ENCODE data around the gene WNT2B.

WNT2B gene

DNA sequence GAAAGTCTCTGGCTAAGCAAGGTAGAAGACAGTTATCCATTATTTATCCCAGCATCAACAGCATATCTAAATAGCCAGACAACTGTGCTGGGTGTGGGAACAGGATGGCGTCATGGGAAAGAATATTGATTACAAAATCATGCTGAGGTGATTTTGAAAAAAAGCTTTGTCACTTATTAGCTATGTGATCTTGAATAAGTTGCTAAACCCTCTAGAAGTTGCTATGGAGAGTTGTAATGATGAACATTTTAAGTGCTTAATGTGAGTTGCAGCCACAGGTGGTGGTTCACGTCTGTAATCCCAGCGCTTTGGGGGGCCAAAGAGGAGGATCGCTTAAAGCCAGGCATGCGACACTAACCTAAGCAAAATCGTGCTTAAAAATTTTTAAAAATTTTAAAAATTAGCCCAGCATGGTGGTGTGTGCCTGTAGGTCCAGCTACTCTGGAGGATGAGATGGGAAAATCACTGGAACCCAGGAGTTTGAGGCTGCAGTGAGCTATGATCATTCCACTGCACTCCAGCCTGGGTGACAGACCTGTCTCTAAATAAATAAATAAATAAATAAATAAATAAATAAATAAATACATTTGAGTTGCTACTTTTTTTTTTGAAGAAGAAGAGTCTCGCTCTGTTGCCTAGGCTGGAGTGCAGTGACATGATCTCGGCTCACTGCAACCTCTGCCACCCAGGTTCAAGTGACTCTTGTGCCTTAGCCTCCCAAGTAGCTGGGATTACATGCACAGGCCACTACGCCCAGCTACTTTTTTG, 33.6 kb downstream of the WNT2B start:
- WGBS (ENCODE audit: insufficient coverage): 100% methylated on average over 2 of the region's 9 CpGs
- POLR2A ChIA-PET: no interaction called here

DNA sequence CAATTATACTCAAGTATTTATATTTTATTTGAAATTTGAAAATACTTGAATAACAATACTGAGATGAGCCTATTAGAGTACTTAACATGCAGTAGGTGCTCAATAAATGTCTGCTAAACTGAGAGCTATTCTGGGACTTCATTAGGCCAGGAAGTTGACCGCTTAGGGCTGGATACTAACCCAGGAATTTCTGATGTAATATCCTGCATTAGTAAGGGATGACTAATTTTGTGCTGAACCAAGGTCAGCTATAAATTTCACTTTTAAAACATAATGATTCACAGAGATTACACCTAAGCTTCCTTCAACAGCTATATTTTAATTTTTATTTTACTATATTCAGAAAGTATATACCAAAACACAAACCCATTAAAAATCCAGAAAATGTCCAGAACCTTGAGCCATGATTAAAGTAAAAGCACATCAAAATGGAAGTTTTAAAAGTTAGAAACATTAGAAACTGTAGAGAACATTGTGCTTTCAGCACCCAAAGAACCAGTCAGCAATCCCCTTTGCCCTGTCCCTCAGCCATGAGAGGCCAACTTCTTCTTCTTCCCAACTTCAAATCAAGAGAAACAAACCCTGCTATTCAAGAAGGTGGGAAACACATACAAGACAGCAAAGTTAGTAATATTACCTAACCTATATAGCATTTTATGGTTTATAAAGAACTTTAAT, 35.4 kb downstream of the WNT2B start:
- Histone ChIP-seq H3K36me3 (ENCODE audit: control insufficient read depth in 4 of 4, insufficient read depth in 4 of 4, low read length in 3 of 4) (peaks cover 0 to 18% (median 2%) of the 10 kb centered on the region in 4 experiments), H3K4me3 (ENCODE audit: control insufficient read depth in 1 of 7, extremely low read depth in 1 of 7, insufficient read depth in 4 of 7, low read depth in 2 of 7, low read length in 6 of 7) (no peak overlapping the region), H3K4me1 (ENCODE audit: control extremely low read depth in 1 of 4, control insufficient read depth in 4 of 4, insufficient read depth in 4 of 4, low read length in 3 of 4) (peaks cover 0 to 5% (median 0%) of the 10 kb centered on the region in 4 experiments), H3K9me3 (ENCODE audit: control extremely low read depth in 1 of 5, control insufficient read depth in 4 of 5, insufficient read depth in 2 of 5, low read depth in 1 of 5, low read length in 4 of 5) (no peaks in the 10 kb centered on the region), H3K27ac (ENCODE audit: insufficient read depth in 1 of 2, low read depth in 1 of 2, low read length in 2 of 2, poor library complexity in 1 of 2, severe bottlenecking in 2 of 2) (no peak overlapping the region), H3K27me3 (replicated peaks in 2 of 5; ENCODE audit: control insufficient read depth in 4 of 5, insufficient read depth in 5 of 5, low read length in 4 of 5) (no peaks in the 10 kb centered on the region)
- WGBS (ENCODE audit: insufficient coverage): no CpG with 5 or more reads among the region's 1 CpG
- CTCF ChIA-PET: no interaction called here
- DNase-seq: no peak
- POLR2A ChIA-PET: no interaction called here

More for the DNA sequence above, 33.6 kb downstream of the WNT2B start:
- H3K9me3 ChIP-seq (ENCODE audit: control extremely low read depth in 1 of 5, control insufficient read depth in 4 of 5, insufficient read depth in 2 of 5, low read depth in 1 of 5, low read length in 4 of 5): no peaks in the 10 kb centered on the region
- no peak overlapping the region for H3K27ac ChIP-seq (ENCODE audit: insufficient read depth in 1 of 2, low read depth in 1 of 2, low read length in 2 of 2, poor library complexity in 1 of 2, severe bottlenecking in 2 of 2)
- no peaks in the 10 kb centered on the region for H3K27me3 ChIP-seq (replicated peaks in 2 of 5; ENCODE audit: control insufficient read depth in 4 of 5, insufficient read depth in 5 of 5, low read length in 4 of 5)
- H3K4me1 ChIP-seq (ENCODE audit: control extremely low read depth in 1 of 4, control insufficient read depth in 4 of 4, insufficient read depth in 4 of 4, low read length in 3 of 4): no peaks in the 10 kb centered on the region
- CTCF ChIA-PET: interaction anchor here (1.1 to 1.4 kb wide), 2 partner anchors 11 to 31 kb away, joined by 3 read pairs; no protein-coding TSS in a partner anchor
- no peak overlapping the region for H3K4me3 ChIP-seq (ENCODE audit: control insufficient read depth in 1 of 7, extremely low read depth in 1 of 7, insufficient read depth in 4 of 7, low read depth in 2 of 7, low read length in 6 of 7)
- no peak for DNase-seq
- peaks cover 0 to 19% (median 2%) of the 10 kb centered on the region in 4 experiments for H3K36me3 ChIP-seq (ENCODE audit: control insufficient read depth in 4 of 4, insufficient read depth in 4 of 4, low read length in 3 of 4)

- POLR2A ChIA-PET: no interaction called here
- Histone ChIP-seq H3K36me3 (ENCODE audit: control insufficient read depth in 4 of 4, insufficient read depth in 4 of 4, low read length in 3 of 4) (peaks cover 0 to 17% (median 2%) of the 10 kb centered on the region in 4 experiments), H3K4me1 (ENCODE audit: control extremely low read depth in 1 of 4, control insufficient read depth in 4 of 4, insufficient read depth in 4 of 4, low read length in 3 of 4) (peaks cover 0 to 5% (median 0%) of the 10 kb centered on the region in 4 experiments), H3K4me3 (ENCODE audit: control insufficient read depth in 1 of 7, extremely low read depth in 1 of 7, insufficient read depth in 4 of 7, low read depth in 2 of 7, low read length in 6 of 7) (no peak overlapping the region), H3K27ac (ENCODE audit: insufficient read depth in 1 of 2, low read depth in 1 of 2, low read length in 2 of 2, poor library complexity in 1 of 2, severe bottlenecking in 2 of 2) (no peak overlapping the region), H3K27me3 (replicated peaks in 2 of 5; ENCODE audit: control insufficient read depth in 4 of 5, insufficient read depth in 5 of 5, low read length in 4 of 5) (no peaks in the 10 kb centered on the region), H3K9me3 (ENCODE audit: control extremely low read depth in 1 of 5, control insufficient read depth in 4 of 5, insufficient read depth in 2 of 5, low read depth in 1 of 5, low read length in 4 of 5) (no peaks in the 10 kb centered on the region)
- CTCF ChIA-PET: interaction anchor here (1.2 kb wide), 1 partner anchor 14 kb away, joined by 3 read pairs; no protein-coding TSS in a partner anchor
- 100% methylated on average over 1 of the region's 3 CpGs for WGBS (ENCODE audit: insufficient coverage)
- DNase-seq: no peak
Observed at GRCh38 chr1:112544751-112545150, 36.0 kb downstream of the WNT2B start.

DNA sequence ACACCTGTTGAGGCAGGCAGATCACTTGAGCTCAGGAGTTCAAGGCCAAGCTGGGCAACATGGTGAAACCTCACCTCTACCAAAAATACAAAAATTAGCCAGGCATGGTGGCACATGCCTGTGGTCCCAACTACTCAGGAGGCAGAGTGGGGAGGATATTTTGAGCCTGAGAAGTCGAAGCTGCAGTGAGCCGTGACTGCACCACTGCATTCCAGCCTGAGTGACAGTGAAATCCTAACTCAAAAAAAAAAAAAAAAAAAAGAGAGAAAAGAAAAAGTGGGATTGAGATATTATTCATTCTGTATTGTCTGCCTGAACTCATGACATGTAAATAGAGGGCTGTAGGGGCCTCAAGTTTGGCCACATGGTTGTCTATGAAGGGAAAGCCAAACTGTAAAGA, 37.3 kb downstream of the WNT2B start:
- Histone ChIP-seq H3K4me3 (ENCODE audit: control insufficient read depth in 1 of 7, extremely low read depth in 1 of 7, insufficient read depth in 4 of 7, low read depth in 2 of 7, low read length in 6 of 7) (no peak overlapping the region), H3K27ac (ENCODE audit: insufficient read depth in 1 of 2, low read depth in 1 of 2, low read length in 2 of 2, poor library complexity in 1 of 2, severe bottlenecking in 2 of 2) (no peak overlapping the region), H3K36me3 (ENCODE audit: control insufficient read depth in 4 of 4, insufficient read depth in 4 of 4, low read length in 3 of 4) (peaks cover 0 to 9% (median 1%) of the 10 kb centered on the region in 4 experiments), H3K9me3 (ENCODE audit: control extremely low read depth in 1 of 5, control insufficient read depth in 4 of 5, insufficient read depth in 2 of 5, low read depth in 1 of 5, low read length in 4 of 5) (no peaks in the 10 kb centered on the region), H3K4me1 (ENCODE audit: control extremely low read depth in 1 of 4, control insufficient read depth in 4 of 4, insufficient read depth in 4 of 4, low read length in 3 of 4) (peaks cover 0 to 5% (median 0%) of the 10 kb centered on the region in 4 experiments), H3K27me3 (replicated peaks in 2 of 5; ENCODE audit: control insufficient read depth in 4 of 5, insufficient read depth in 5 of 5, low read length in 4 of 5) (no peaks in the 10 kb centered on the region)
- no CpG with 5 or more reads among the region's 2 CpGs for WGBS (ENCODE audit: insufficient coverage)
- ChIA-PET POLR2A (no interaction called here), CTCF (no interaction called here)
- DNase-seq: no peak

GRCh38 chr1:112548547-112548946, 39.8 kb downstream of the WNT2B start:
- POLR2A ChIA-PET: interaction anchor here (0.6 kb wide), 1 partner anchor 58 kb away, joined by 3 read pairs; no protein-coding TSS in a partner anchor

DNA sequence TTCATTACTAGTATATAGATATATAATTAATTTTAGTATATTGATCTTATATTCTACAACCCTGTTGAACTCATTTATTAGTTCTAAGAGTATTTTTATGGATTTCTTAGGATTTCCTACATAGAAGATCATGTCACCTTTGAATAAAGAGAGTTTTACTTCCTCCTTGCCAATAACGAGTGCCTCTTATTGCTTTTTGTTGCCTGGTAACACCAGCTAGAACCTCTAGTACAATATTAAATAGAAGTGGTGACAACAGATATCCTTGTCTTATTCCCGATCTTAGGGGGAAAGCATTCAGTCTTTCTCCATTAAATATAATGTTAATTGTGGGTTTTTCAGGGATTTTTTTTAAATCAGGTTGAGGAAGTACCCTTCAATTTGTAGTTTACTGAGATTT, 40.8 kb downstream of the WNT2B start:
- peak in 1 of 3 donors; percentile 2 for DNase-seq
- Histone ChIP-seq H3K4me1 (ENCODE audit: control extremely low read depth in 1 of 4, control insufficient read depth in 4 of 4, insufficient read depth in 4 of 4, low read length in 3 of 4) (peaks cover 0 to 5% (median 0%) of the 10 kb centered on the region in 4 experiments), H3K27ac (ENCODE audit: insufficient read depth in 1 of 2, low read depth in 1 of 2, low read length in 2 of 2, poor library complexity in 1 of 2, severe bottlenecking in 2 of 2) (no peak overlapping the region), H3K27me3 (replicated peaks in 2 of 5; ENCODE audit: control insufficient read depth in 4 of 5, insufficient read depth in 5 of 5, low read length in 4 of 5) (no peaks in the 10 kb centered on the region), H3K4me3 (ENCODE audit: control insufficient read depth in 1 of 7, extremely low read depth in 1 of 7, insufficient read depth in 4 of 7, low read depth in 2 of 7, low read length in 6 of 7) (no peak overlapping the region), H3K9me3 (ENCODE audit: control extremely low read depth in 1 of 5, control insufficient read depth in 4 of 5, insufficient read depth in 2 of 5, low read depth in 1 of 5, low read length in 4 of 5) (no peaks in the 10 kb centered on the region), H3K36me3 (ENCODE audit: control insufficient read depth in 4 of 4, insufficient read depth in 4 of 4, low read length in 3 of 4) (peaks cover 0 to 8% (median 1%) of the 10 kb centered on the region in 4 experiments)
- ChIA-PET CTCF (interaction anchor here (1.3 kb wide), 1 partner anchor 12 kb away, joined by 3 read pairs; no protein-coding TSS in a partner anchor), POLR2A (no interaction called here)
- WGBS (ENCODE audit: insufficient coverage): no CpG with 5 or more reads among the region's 2 CpGs

More at GRCh38 chr1:112548547-112548946, 39.8 kb downstream of the WNT2B start:
- Histone ChIP-seq H3K9me3 (ENCODE audit: control extremely low read depth in 1 of 5, control insufficient read depth in 4 of 5, insufficient read depth in 2 of 5, low read depth in 1 of 5, low read length in 4 of 5) (no peaks in the 10 kb centered on the region), H3K4me1 (ENCODE audit: control extremely low read depth in 1 of 4, control insufficient read depth in 4 of 4, insufficient read depth in 4 of 4, low read length in 3 of 4) (peaks cover 0 to 5% (median 0%) of the 10 kb centered on the region in 4 experiments), H3K36me3 (ENCODE audit: control insufficient read depth in 4 of 4, insufficient read depth in 4 of 4, low read length in 3 of 4) (peaks cover 0 to 6% (median 0%) of the 10 kb centered on the region in 4 experiments), H3K27ac (ENCODE audit: insufficient read depth in 1 of 2, low read depth in 1 of 2, low read length in 2 of 2, poor library complexity in 1 of 2, severe bottlenecking in 2 of 2) (peak overlapping the region in 1 of 2 experiments; percentile 36), H3K27me3 (replicated peaks in 2 of 5; ENCODE audit: control insufficient read depth in 4 of 5, insufficient read depth in 5 of 5, low read length in 4 of 5) (no peaks in the 10 kb centered on the region), H3K4me3 (ENCODE audit: control insufficient read depth in 1 of 7, extremely low read depth in 1 of 7, insufficient read depth in 4 of 7, low read depth in 2 of 7, low read length in 6 of 7) (no peak overlapping the region)
- peak; percentile 10 to 41 (median 31) for DNase-seq
- CTCF ChIA-PET: interaction anchor here (1.3 kb wide), 1 partner anchor 13 kb away, joined by 3 read pairs; no protein-coding TSS in a partner anchor
- 20% methylated on average over 1 of the region's 3 CpGs for WGBS (ENCODE audit: insufficient coverage)

DNA sequence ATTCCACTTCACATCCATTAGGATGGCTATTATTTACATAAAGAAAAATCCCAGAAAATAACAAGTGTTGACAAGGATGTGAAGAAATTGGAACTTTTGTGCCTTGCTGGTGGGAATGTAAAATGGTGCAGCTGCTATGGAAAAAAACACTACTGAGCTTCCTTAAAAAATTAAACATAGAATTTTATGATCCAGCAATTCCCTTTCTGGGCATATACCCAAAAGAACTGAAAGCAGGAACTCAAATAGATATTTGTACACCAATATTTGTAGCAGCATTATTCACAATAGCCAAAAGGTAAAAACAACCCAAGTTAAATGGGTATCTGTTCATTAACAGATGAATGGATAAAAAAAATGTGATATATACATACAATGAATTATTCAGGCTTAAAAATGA, 45.6 kb downstream of the WNT2B start:
- POLR2A ChIA-PET: no interaction called here
- no peak overlapping the region for H3K27ac ChIP-seq (ENCODE audit: insufficient read depth in 1 of 2, low read depth in 1 of 2, low read length in 2 of 2, poor library complexity in 1 of 2, severe bottlenecking in 2 of 2)
- H3K4me3 ChIP-seq (ENCODE audit: control insufficient read depth in 1 of 7, extremely low read depth in 1 of 7, insufficient read depth in 4 of 7, low read depth in 2 of 7, low read length in 6 of 7): no peak overlapping the region
- H3K27me3 ChIP-seq (replicated peaks in 2 of 5; ENCODE audit: control insufficient read depth in 4 of 5, insufficient read depth in 5 of 5, low read length in 4 of 5): no peaks in the 10 kb centered on the region
- CTCF ChIA-PET: no interaction called here
- H3K4me1 ChIP-seq (ENCODE audit: control extremely low read depth in 1 of 4, control insufficient read depth in 4 of 4, insufficient read depth in 4 of 4, low read length in 3 of 4): no peaks in the 10 kb centered on the region
- peaks cover 0 to 5% (median 3%) of the 10 kb centered on the region in 4 experiments for H3K36me3 ChIP-seq (ENCODE audit: control insufficient read depth in 4 of 4, insufficient read depth in 4 of 4, low read length in 3 of 4)
- H3K9me3 ChIP-seq (ENCODE audit: control extremely low read depth in 1 of 5, control insufficient read depth in 4 of 5, insufficient read depth in 2 of 5, low read depth in 1 of 5, low read length in 4 of 5): no peaks in the 10 kb centered on the region
- DNase-seq: no peak

Data from common myeloid progenitor, CD34-positive (primary cell).